Amniotic stem cell (primary cell): Measurements from ENCODE around the gene P2RY2.
"Not testable (repeated sequence)": the region's sequence is repeated elsewhere in the genome, so short reads cannot be mapped to it uniquely, and the experiment has no call there.

Experiments
- DNase-seq: peaks from one replicate; lab custom pipeline; 2025; lab: John Stamatoyannopoulos, UW

Gene P2RY2

GRCh38 chr11:73267906-73268540 lies 49.9 kb downstream of the P2RY2 start:
- no peak for DNase-seq

- no peak for DNase-seq
Measured at GRCh38 chr11:73268671-73269271, 50.7 kb downstream of the P2RY2 start.

- no peak for DNase-seq
Measured at GRCh38 chr11:73269459-73270015, 51.5 kb downstream of the P2RY2 start.

- no peak for DNase-seq
Measured at GRCh38 chr11:73270016-73270854, 52.2 kb downstream of the P2RY2 start.

- no peak for DNase-seq
Measured at GRCh38 chr11:73270855-73271477, 52.9 kb downstream of the P2RY2 start.

GRCh38 chr11:73271478-73271865 lies 53.4 kb downstream of the P2RY2 start:
- not testable (repeated sequence) for DNase-seq

- peak; percentile 34 for DNase-seq
Measured at GRCh38 chr11:73271936-73272679, 54.0 kb downstream of the P2RY2 start, which contains the start of gene P2RY6. Gene P2RY6 (plus strand): TSS chr11:73272338. CDS start chr11:73296519, 24,181 bp downstream.

- DNase-seq = no peak
Measured at GRCh38 chr11:73272680-73273038, 54.6 kb downstream of the P2RY2 start.

- no peak for DNase-seq
Measured at GRCh38 chr11:73273222-73273895, 55.3 kb downstream of the P2RY2 start.

GRCh38 chr11:73274191-73274590 lies 56.1 kb downstream of the P2RY2 start:
- not testable (repeated sequence) for DNase-seq

GRCh38 chr11:73274722-73275380 lies 56.8 kb downstream of the P2RY2 start:
- no peak for DNase-seq

GRCh38 chr11:73275381-73275750 lies 57.3 kb downstream of the P2RY2 start:
- DNase-seq = no peak

GRCh38 chr11:73277467-73277866 lies 59.4 kb downstream of the P2RY2 start:
- no peak for DNase-seq

GRCh38 chr11:73280626-73281025 lies 62.5 kb downstream of the P2RY2 start:
- DNase-seq = no peak

- no peak for DNase-seq
Measured at GRCh38 chr11:73281201-73281741, 63.2 kb downstream of the P2RY2 start.

- no peak for DNase-seq
Measured at GRCh38 chr11:73281796-73282660, 63.9 kb downstream of the P2RY2 start.

- no peak for DNase-seq
Measured at GRCh38 chr11:73283276-73284000, 65.4 kb downstream of the P2RY2 start.

- DNase-seq = no peak
Measured at GRCh38 chr11:73284106-73284505, 66.0 kb downstream of the P2RY2 start.

GRCh38 chr11:73285721-73286120 lies 67.6 kb downstream of the P2RY2 start:
- no peak for DNase-seq
